ENCODE data around the gene CCDC70. TPM values are rescaled to one million over a fixed set of nuclear protein-coding genes. Genes with fewer than 3 reads are reported as not detected.

The CCDC70 gene
- total RNA-seq: not detected

- no peaks in the 10 kb centered on the region for H3K27me3 ChIP-seq (ENCODE audit: control insufficient read depth in 3 of 3, insufficient read depth in 3 of 3, low read length in 3 of 3)
- no peak within 1 kb of the TSS for H3K9ac ChIP-seq (ENCODE audit: low read depth in 1 of 3, low read length in 3 of 3)
- no peak within 1 kb of the TSS for H3K4me3 ChIP-seq (ENCODE audit: low read length in 3 of 3)
- no peaks in the 10 kb centered on the region for H3K4me1 ChIP-seq (ENCODE audit: control insufficient read depth in 3 of 3, insufficient read depth in 3 of 3, low read length in 3 of 3)
- H3K27ac ChIP-seq (ENCODE audit: low read depth, low read length): no peak within 1 kb of the TSS
- no peaks in the 10 kb centered on the region for H3K9me3 ChIP-seq (ENCODE audit: control insufficient read depth in 3 of 3, low read length in 3 of 3)
- H3K36me3 ChIP-seq (ENCODE audit: control insufficient read depth in 3 of 3, insufficient read depth in 3 of 3, low read length in 3 of 3): no peaks in the 10 kb centered on the region
These were observed at the start of gene CCDC70 for GRCh38 chr13:51861723-51862300. Gene CCDC70 (plus strand): TSS chr13:51861969. CDS start chr13:51865412, 3,443 bp downstream.

- Histone ChIP-seq H3K27me3 (ENCODE audit: control insufficient read depth in 3 of 3, insufficient read depth in 3 of 3, low read length in 3 of 3) (no peaks in the 10 kb centered on the region), H3K9ac (ENCODE audit: low read depth in 1 of 3, low read length in 3 of 3) (no peak overlapping the region), H3K4me1 (ENCODE audit: control insufficient read depth in 3 of 3, insufficient read depth in 3 of 3, low read length in 3 of 3) (peaks cover 13 to 17% (median 13%) of the 10 kb centered on the region in 3 donors), H3K4me3 (ENCODE audit: low read length in 3 of 3) (no peak overlapping the region), H3K27ac (ENCODE audit: low read depth, low read length) (no peak overlapping the region), H3K36me3 (ENCODE audit: control insufficient read depth in 3 of 3, insufficient read depth in 3 of 3, low read length in 3 of 3) (no peaks in the 10 kb centered on the region), H3K9me3 (ENCODE audit: control insufficient read depth in 3 of 3, low read length in 3 of 3) (no peaks in the 10 kb centered on the region)
These were observed 47.7 kb upstream of the CCDC70 start for GRCh38 chr13:51814071-51814470.

- Histone ChIP-seq H3K9ac (ENCODE audit: low read depth in 1 of 3, low read length in 3 of 3) (peak overlapping the region in 2 of 3 donors; percentile 50 to 73), H3K4me3 (ENCODE audit: low read length in 3 of 3) (peak overlapping the region; percentile 61 to 71 (median 64)), H3K9me3 (ENCODE audit: control insufficient read depth in 3 of 3, low read length in 3 of 3) (no peaks in the 10 kb centered on the region), H3K36me3 (ENCODE audit: control insufficient read depth in 3 of 3, insufficient read depth in 3 of 3, low read length in 3 of 3) (no peaks in the 10 kb centered on the region), H3K27ac (ENCODE audit: low read depth, low read length) (no peak overlapping the region), H3K27me3 (ENCODE audit: control insufficient read depth in 3 of 3, insufficient read depth in 3 of 3, low read length in 3 of 3) (no peaks in the 10 kb centered on the region), H3K4me1 (ENCODE audit: control insufficient read depth in 3 of 3, insufficient read depth in 3 of 3, low read length in 3 of 3) (peaks cover 17 to 23% (median 20%) of the 10 kb centered on the region in 3 donors)
These were observed 46.7 kb upstream of the CCDC70 start for GRCh38 chr13:51814825-51815650.

GRCh38 chr13:51815848-51816247 lies 45.9 kb upstream of the CCDC70 start:
- peaks cover 17 to 23% (median 20%) of the 10 kb centered on the region in 3 donors for H3K4me1 ChIP-seq (ENCODE audit: control insufficient read depth in 3 of 3, insufficient read depth in 3 of 3, low read length in 3 of 3)
- no peak overlapping the region for H3K4me3 ChIP-seq (ENCODE audit: low read length in 3 of 3)
- no peaks in the 10 kb centered on the region for H3K36me3 ChIP-seq (ENCODE audit: control insufficient read depth in 3 of 3, insufficient read depth in 3 of 3, low read length in 3 of 3)
- H3K27ac ChIP-seq (ENCODE audit: low read depth, low read length): no peak overlapping the region
- H3K9ac ChIP-seq (ENCODE audit: low read depth in 1 of 3, low read length in 3 of 3): no peak overlapping the region
- no peaks in the 10 kb centered on the region for H3K27me3 ChIP-seq (ENCODE audit: control insufficient read depth in 3 of 3, insufficient read depth in 3 of 3, low read length in 3 of 3)
- H3K9me3 ChIP-seq (ENCODE audit: control insufficient read depth in 3 of 3, low read length in 3 of 3): no peaks in the 10 kb centered on the region

- H3K9me3 ChIP-seq (ENCODE audit: control insufficient read depth in 3 of 3, low read length in 3 of 3): no peaks in the 10 kb centered on the region
- H3K27ac ChIP-seq (ENCODE audit: low read depth, low read length): no peak overlapping the region
- H3K27me3 ChIP-seq (ENCODE audit: control insufficient read depth in 3 of 3, insufficient read depth in 3 of 3, low read length in 3 of 3): no peaks in the 10 kb centered on the region
- H3K4me1 ChIP-seq (ENCODE audit: control insufficient read depth in 3 of 3, insufficient read depth in 3 of 3, low read length in 3 of 3): peaks cover 17 to 23% (median 20%) of the 10 kb centered on the region in 3 donors
- no peak overlapping the region for H3K9ac ChIP-seq (ENCODE audit: low read depth in 1 of 3, low read length in 3 of 3)
- H3K4me3 ChIP-seq (ENCODE audit: low read length in 3 of 3): no peak overlapping the region
- no peaks in the 10 kb centered on the region for H3K36me3 ChIP-seq (ENCODE audit: control insufficient read depth in 3 of 3, insufficient read depth in 3 of 3, low read length in 3 of 3)
These were observed 45.0 kb upstream of the CCDC70 start for GRCh38 chr13:51816604-51817249.

GRCh38 chr13:51817717-51818116 lies 44.1 kb upstream of the CCDC70 start:
- peaks cover 17 to 26% (median 20%) of the 10 kb centered on the region in 3 donors for H3K4me1 ChIP-seq (ENCODE audit: control insufficient read depth in 3 of 3, insufficient read depth in 3 of 3, low read length in 3 of 3)
- no peaks in the 10 kb centered on the region for H3K36me3 ChIP-seq (ENCODE audit: control insufficient read depth in 3 of 3, insufficient read depth in 3 of 3, low read length in 3 of 3)
- no peaks in the 10 kb centered on the region for H3K27me3 ChIP-seq (ENCODE audit: control insufficient read depth in 3 of 3, insufficient read depth in 3 of 3, low read length in 3 of 3)
- H3K9ac ChIP-seq (ENCODE audit: low read depth in 1 of 3, low read length in 3 of 3): no peak overlapping the region
- H3K4me3 ChIP-seq (ENCODE audit: low read length in 3 of 3): no peak overlapping the region
- H3K27ac ChIP-seq (ENCODE audit: low read depth, low read length): no peak overlapping the region
- H3K9me3 ChIP-seq (ENCODE audit: control insufficient read depth in 3 of 3, low read length in 3 of 3): no peaks in the 10 kb centered on the region

GRCh38 chr13:51818276-51818675 lies 43.5 kb upstream of the CCDC70 start:
- Histone ChIP-seq H3K36me3 (ENCODE audit: control insufficient read depth in 3 of 3, insufficient read depth in 3 of 3, low read length in 3 of 3) (no peaks in the 10 kb centered on the region), H3K4me1 (ENCODE audit: control insufficient read depth in 3 of 3, insufficient read depth in 3 of 3, low read length in 3 of 3) (peaks cover 17 to 26% (median 20%) of the 10 kb centered on the region in 3 donors), H3K4me3 (ENCODE audit: low read length in 3 of 3) (no peak overlapping the region), H3K9ac (ENCODE audit: low read depth in 1 of 3, low read length in 3 of 3) (no peak overlapping the region), H3K27me3 (ENCODE audit: control insufficient read depth in 3 of 3, insufficient read depth in 3 of 3, low read length in 3 of 3) (no peaks in the 10 kb centered on the region), H3K27ac (ENCODE audit: low read depth, low read length) (no peak overlapping the region), H3K9me3 (ENCODE audit: control insufficient read depth in 3 of 3, low read length in 3 of 3) (no peaks in the 10 kb centered on the region)

GRCh38 chr13:51818781-51819511 lies 42.8 kb upstream of the CCDC70 start:
- Histone ChIP-seq H3K4me3 (ENCODE audit: low read length in 3 of 3) (no peak overlapping the region), H3K36me3 (ENCODE audit: control insufficient read depth in 3 of 3, insufficient read depth in 3 of 3, low read length in 3 of 3) (no peaks in the 10 kb centered on the region), H3K27ac (ENCODE audit: low read depth, low read length) (no peak overlapping the region), H3K9ac (ENCODE audit: low read depth in 1 of 3, low read length in 3 of 3) (no peak overlapping the region), H3K27me3 (ENCODE audit: control insufficient read depth in 3 of 3, insufficient read depth in 3 of 3, low read length in 3 of 3) (no peaks in the 10 kb centered on the region), H3K9me3 (ENCODE audit: control insufficient read depth in 3 of 3, low read length in 3 of 3) (no peaks in the 10 kb centered on the region), H3K4me1 (ENCODE audit: control insufficient read depth in 3 of 3, insufficient read depth in 3 of 3, low read length in 3 of 3) (peaks cover 17 to 26% (median 20%) of the 10 kb centered on the region in 3 donors)

- no peaks in the 10 kb centered on the region for H3K27me3 ChIP-seq (ENCODE audit: control insufficient read depth in 3 of 3, insufficient read depth in 3 of 3, low read length in 3 of 3)
- H3K4me3 ChIP-seq (ENCODE audit: low read length in 3 of 3): no peak overlapping the region
- no peaks in the 10 kb centered on the region for H3K36me3 ChIP-seq (ENCODE audit: control insufficient read depth in 3 of 3, insufficient read depth in 3 of 3, low read length in 3 of 3)
- H3K27ac ChIP-seq (ENCODE audit: low read depth, low read length): no peak overlapping the region
- H3K9me3 ChIP-seq (ENCODE audit: control insufficient read depth in 3 of 3, low read length in 3 of 3): no peaks in the 10 kb centered on the region
- no peak overlapping the region for H3K9ac ChIP-seq (ENCODE audit: low read depth in 1 of 3, low read length in 3 of 3)
- H3K4me1 ChIP-seq (ENCODE audit: control insufficient read depth in 3 of 3, insufficient read depth in 3 of 3, low read length in 3 of 3): peaks cover 17 to 26% (median 20%) of the 10 kb centered on the region in 3 donors
These were observed 42.2 kb upstream of the CCDC70 start for GRCh38 chr13:51819544-51819943.
